IPS-NIHi7 (cell line): ENCODE measurements around the gene RTL3.

Experiments
- DNase-seq: peaks from one replicate; pipeline ENCODE4 v3.0.0; 2012; ENCODE audit warnings: mixed read lengths; ENCODE audit errors: extremely low spot score

Gene RTL3

DNA sequence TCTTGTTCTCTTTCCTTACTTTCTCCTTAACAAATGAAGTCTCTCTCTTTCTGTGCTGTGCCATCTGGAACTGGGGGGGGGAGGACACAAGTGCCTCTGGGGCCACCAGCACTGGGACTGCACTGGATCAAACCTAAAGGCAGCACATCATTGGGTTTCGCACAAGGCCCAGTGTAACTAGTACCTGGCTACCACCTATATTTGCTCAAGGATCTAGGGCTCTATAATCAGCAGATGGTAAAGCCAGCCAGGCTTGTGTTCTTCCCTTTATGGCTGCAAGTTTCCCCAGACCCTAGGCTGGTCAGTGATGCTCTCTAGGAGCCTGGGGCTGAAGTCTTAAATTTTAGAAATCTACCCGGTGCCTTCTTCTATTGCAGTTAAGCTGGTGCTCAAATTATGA, 40.1 kb downstream of the RTL3 start:
- DNase-seq, result no peak

DNA sequence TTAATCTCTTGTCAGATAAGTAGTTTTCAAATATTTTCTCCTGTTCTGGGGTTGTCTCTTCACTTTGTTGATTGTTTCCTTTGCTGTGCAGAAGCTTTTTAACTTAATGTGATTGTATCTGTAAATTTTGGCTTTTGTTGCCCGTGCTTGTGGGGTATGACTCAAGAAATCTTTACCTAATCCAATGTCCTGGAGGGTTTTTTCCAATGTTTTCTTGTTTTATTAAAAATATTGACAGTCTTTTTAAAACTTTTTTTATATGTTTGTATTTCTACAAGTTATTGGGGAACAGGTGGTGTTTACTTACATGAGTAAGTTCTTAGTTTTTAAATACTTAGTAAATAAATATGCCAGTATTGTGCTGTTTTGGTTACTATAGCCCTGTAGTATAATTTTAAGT, 44.9 kb downstream of the RTL3 start:
- no peak for DNase-seq
